NCI-H1694 treated with DMSO at 0.1 percent for 48 hours (cell line): Measurements from ENCODE around the gene GABARAP.

Experiments
- DNase-seq: peaks from one replicate; lab custom pipeline; 2025; lab: John Stamatoyannopoulos, UW

GABARAP gene

DNA sequence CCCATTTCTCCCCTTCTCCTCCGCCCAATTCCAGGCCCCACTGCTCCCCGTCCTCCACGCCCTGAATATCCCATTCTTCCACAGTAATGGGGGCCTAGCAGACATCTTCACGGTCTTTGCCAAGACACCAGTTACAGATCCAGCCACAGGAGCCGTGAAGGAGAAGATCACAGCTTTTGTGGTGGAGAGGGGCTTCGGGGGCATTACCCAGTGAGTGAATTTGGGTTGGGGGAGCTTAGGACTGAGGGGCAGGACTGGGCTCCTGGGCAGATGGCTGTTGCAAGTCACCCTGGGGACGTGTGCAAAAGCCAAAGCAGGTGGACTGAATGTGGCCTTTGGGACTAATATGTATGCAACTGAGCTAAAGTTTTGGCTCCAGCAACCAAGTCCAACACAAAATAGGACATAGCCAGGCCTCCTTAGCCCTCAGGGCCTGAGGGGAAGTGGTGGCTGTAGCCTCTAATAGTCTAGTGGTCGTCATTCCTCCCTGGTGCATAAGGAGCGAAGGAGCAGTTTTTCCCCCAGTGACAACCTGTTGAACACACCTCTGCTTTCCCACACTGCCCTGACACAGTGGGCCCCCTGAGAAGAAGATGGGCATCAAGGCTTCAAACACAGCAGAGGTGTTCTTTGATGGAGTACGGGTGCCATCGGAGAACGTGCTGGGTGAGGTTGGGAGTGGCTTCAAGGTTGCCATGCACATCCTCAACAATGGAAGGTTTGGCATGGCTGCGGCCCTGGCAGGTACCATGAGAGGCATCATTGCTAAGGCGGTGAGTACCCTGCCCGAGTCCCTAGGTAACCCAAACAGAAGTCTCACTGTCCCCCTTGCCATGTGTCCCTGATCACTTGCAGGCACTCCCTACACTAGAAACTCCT, 19.9 kb downstream of the GABARAP start:
- DNase-seq = no peak

DNA sequence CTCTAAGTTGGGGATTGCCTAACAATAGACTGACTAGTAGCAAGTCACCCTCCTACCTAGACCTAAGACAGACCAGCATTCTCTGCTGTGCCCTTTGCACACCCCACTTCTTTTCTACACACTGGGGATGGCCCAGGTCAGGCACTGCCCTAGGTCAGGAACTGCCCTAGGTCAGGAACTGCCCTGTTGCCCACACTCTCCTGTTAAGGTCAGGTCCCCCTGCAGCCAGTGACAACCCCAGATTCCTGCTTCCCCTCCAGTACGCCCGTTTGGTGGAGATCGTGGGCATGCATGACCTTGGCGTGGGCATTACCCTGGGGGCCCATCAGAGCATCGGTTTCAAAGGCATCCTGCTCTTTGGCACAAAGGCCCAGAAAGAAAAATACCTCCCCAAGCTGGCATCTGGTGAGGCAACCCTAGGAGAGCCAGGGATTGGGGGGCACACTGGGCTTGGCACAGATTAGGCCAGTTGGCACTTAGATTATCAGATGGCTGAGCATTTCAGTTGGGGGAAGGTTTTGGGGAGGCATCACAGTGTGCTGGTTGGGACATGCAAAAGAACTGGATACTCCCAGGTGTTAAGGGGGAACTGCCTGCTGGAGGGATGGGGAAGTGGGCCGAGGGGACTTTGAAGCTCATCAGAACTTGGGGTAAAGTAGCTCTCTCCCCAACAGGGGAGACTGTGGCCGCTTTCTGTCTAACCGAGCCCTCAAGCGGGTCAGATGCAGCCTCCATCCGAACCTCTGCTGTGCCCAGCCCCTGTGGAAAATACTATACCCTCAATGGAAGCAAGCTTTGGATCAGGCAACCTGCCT, 20.8 kb downstream of the GABARAP start:
- DNase-seq = no peak

DNA sequence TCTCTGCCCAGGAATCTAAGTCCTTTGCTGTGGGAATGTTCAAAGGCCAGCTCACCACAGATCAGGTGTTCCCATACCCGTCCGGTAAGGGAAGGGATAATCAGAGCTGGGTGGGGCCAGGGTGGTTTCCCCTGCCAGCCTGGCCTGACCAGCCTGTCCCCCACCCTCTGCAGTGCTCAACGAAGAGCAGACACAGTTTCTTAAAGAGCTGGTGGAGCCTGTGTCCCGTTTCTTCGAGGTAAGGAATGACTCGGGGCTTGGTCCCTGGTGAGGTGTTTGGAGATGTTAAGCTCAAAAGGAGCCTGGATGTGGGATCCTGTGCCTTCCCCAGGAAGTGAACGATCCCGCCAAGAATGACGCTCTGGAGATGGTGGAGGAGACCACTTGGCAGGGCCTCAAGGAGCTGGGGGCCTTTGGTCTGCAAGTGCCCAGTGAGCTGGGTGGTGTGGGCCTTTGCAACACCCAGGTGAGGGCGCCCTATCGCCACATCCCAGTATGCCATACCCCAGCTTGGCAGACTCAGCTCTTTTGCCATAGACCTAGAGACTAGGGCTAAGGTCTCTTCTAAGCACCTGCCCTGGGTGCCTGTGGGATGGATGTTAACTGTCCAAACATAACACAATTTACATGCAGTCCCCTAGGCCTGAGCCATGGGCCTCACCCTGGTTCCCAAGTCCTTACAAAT, 21.5 kb downstream of the GABARAP start:
- peak; percentile 32 for DNase-seq

DNA sequence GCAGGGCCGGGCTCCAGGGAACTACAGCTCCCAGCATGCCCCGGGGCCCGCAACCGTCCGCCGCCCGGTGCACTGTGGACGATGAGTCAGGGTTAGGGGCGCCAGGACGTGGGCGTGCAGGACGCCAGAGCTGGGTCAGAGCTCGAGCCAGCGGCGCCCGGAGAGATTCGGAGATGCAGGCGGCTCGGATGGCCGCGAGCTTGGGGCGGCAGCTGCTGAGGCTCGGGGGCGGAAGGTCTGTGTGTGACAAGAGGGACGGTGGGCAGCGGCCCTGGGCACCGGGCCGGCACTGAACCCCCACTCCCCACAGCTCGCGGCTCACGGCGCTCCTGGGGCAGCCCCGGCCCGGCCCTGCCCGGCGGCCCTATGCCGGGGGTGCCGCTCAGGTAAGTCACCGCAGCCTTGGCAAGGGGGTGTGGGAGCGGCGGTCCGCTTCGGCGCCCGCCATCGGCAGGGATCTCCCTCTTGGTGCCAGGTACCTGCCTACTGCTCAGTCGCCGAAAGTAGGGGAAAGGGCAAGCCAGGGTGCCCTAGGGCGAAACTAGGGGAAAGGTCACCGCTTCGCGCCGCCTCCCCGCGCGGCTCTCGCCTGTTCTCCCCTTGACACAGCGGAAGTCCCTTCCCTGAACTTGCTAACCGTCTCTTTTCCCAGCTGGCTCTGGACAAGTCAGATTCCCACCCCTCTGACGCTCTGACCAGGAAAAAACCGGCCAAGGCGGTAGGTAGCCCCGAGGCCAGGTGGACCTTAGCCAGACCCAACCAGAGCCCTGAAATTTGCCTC, 22.2 kb downstream of the GABARAP start, which contains the start of the genes ACADVL and DLG4:
Gene ACADVL (plus strand): TSS at position 127 of the 781 bp plus-strand sequence. CDS start 47 bp downstream, at position 174.
Gene DLG4 (minus strand): TSS at position 25 of the 781 bp plus-strand sequence.
- peak; percentile 59 for DNase-seq

DNA sequence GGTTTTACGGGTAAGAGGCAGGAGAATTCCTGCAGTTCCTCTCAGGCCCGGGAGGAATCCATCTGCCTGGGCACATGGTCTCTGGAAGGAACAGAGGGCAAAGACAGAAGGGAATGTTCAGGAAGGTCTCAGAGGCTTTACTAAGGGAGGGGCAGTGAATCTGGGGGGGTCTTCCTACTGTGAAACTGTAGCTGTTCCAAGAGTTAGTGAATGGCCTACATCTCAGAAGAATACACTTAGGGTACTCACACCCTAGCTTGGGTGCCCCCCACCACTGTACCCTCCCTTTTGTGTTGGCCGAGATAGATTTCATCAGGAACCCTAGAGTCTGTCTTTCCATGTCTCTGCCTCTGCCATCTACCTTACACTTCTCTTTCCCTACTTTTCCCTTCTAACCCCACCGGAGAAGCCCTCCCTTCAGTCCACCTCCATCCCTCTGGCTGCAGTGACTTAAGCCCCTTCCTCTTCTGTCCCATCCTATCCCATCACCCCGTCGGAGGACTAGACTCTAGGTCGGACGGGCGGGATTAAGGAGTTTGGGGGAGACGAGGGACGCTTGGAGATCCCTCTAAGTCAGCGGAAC, 22.9 kb downstream of the GABARAP start:
- no peak for DNase-seq

DNA sequence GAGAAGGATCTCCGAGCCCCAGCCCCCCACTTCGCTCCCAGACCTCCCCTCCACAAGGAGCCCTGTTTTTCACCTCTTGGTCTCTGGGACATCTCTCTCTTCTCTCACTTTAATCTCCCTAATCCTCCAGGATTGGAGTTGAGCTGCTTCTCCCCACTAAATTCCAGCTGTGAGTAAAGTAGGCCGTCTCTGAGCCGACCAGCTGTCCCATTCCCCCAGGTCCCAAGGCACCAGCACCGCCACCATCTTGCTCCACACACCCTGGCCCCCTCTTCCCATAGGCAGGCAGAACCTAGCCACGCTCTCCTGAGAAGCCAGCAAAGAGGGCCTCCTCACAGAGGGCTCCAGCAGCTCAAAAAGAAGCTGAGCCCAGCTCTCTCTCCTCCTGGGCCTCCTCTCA, 23.5 kb downstream of the GABARAP start:
- no peak for DNase-seq

DNA sequence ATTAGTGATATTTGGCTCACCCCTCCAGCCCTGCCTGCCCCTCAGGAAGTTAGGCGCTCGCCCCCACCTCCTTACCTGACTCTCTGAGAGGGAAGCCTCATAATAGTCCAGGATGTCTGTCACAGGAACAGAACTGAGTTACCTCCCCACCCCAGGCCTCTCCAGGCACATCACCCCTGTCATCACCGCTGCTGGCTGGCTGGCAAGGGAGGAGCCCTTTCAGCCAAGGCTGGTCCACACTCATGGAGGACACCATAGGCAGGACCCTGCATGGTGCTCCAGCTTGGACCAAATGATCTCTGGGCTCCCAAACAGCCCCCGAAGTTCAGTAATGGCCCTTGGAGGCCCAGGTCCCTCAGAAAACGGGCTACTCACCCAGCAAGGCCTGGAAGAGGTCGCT, 24.1 kb downstream of the GABARAP start:
- no peak for DNase-seq

DNA sequence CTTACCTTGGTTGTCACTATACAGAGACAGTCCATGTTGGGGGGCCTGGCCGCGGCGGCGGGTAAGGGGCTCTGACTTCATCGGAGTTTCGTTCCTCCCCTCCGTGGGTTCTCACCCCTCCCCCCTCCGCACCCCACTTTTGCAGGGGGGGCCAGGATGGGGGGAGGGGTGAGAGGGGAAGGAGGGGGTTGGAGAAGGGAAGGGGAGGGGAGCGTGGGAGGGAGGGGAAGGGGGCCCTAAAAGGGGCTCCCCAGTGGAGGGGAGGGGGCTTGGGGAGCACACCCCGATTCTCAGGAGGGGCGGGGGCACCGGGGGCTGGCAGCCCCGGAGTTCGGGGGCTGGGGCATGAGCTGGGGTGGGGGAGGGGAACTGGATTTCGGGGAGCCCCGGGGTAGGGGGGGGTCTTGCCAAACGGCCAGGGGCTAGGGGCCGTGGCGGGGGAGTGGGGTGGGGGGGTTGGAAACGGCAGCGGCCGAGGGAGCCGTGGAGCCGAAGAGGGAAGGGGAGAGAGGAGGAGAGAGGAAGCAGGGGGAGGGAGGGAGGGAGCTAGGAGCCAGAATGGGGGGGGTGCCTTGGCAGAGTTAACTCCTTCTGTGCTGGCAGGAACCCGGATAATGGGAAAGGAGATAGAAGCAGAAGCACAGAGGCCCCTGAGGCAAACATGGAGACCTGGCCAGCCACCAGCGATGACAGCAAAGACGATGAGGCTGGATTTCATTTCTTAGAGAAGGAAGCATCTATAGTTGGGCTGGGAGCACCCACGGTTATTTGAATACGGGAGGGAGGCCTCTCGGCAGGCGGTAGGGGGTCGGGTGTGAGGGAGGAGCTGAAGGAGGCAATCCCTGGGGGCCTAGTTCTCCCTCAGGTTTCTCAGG, 24.9 kb downstream of the GABARAP start:
- peak; percentile 19 for DNase-seq

DNA sequence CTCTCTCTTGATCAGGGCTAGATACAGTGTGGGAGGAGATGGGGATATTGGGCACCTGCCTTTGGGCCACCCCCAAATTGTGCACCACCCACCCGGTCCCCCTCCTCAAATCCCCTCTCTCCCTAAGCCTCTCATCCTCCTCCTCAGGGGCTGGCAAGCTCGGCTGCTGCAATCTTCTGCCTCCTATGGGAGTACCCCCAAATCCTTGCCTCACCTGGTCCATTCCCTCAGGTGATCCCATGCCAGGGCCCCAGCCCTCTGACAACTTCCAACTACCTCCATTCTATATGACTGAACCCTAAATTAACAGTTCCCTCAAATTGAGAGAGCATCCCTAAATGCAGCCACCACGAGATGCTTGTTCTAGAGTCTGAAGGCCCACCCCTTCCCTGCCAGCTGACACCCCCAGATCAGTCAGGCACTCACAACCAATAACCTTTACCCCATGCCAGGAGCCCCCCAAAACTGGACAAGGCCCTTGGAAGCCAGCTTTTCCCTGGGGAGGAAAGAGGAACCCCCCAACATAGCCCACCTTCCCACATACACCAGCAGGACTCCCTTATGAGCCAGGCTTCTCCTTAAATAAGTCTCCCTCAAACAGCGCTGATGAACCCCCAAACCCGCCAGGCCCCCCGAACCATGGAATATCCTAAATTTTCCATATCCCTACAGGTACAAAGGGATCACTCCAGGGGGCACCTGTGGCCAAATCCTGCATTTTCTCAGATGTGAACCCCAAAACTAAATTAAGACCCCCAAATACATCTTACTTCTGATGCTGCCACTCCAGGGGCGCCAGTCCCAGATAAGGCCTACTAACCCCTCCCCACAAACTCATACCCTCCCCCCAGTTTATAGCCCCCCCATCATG, 25.8 kb downstream of the GABARAP start:
- no peak for DNase-seq

DNA sequence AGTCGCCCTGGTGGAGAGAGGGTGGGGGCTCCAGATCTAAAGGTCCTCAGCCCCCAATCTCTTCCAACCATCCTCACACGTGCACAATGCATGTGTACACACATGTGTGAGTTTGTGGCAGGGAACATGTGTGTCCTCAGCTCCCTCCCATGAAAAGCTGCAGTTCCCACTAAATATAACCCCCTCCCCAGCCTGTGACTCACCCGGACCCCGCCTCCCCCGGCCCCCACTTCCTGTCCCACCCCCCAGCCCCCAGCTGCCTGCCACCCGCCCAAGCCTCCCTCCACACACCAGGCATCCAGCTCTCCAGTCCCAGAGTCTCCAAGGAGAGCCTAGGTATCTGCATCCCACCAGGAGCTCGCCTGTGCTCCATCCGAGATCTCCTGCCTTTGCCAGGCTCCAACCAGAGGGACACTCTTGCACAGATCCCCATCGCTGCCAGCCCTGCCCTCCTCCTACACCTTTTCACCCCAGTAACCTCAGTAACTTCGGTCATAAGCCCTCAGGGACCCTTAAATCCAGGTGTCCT, 26.5 kb downstream of the GABARAP start:
- no peak for DNase-seq

DNA sequence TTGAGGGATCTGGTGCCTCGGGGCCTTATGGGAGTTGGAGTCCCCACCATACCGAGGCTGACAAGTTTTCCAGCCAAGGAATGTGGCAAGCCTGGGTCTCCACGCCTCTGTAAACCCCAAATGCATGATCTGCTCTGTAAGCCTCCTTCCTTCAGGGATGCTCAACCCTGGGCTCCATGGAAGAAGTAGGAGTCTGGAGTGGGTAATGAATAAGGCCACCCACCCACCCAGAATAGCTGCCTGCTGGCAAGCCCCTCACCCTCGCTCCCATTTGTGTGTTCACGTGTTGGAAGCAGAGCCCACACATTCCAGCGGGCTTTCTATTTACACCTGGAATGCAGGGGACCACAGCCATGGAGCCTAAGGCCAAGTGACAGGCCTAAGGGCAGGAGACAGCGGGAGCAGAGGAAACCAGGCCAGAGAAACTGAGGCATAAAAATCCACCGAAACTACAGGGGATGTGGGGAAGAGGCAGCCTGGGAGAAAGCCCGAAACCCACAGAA, 27.1 kb downstream of the GABARAP start:
- DNase-seq = no peak

DNA sequence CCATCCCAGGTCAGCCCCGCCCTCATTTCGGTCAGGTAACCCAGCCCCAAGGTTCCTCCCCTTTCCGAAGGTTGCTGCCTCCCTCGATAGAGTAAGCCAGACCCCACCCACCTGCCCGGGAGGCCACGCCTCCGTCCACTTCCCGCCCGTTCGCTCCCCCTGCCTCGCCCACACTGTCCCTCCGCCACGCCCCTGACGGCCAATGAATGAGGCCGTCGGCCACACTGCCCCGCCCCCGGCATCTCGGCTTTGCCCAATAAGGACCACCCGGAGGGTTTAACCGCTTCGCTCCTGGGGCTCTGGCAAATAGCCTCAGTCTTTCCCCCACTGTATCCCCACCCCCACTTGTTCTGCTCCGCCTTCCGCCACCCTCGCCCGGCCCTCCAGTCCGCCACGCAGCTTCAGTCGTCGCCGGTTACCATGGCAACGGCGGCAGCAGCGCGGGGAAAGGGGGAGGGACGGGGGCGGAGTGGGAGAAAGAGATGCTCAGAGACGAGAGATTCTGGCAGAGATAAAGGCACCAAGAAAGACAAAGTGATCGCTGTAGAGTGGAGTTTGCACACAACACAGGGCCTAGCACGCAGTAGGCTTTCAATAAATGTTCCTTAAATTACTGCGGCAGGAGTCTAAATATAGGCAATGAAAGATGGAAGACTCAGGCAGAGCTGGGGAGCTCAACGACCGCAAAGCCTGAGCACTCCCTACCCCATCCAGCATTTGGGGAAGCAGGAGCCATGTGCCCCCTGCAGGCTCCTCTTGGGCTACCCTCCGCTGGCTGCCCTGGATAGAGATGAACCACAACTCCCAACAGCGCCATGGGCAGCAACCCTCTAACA, 27.7 kb downstream of the GABARAP start:
- DNase-seq = peak; percentile 98

DNA sequence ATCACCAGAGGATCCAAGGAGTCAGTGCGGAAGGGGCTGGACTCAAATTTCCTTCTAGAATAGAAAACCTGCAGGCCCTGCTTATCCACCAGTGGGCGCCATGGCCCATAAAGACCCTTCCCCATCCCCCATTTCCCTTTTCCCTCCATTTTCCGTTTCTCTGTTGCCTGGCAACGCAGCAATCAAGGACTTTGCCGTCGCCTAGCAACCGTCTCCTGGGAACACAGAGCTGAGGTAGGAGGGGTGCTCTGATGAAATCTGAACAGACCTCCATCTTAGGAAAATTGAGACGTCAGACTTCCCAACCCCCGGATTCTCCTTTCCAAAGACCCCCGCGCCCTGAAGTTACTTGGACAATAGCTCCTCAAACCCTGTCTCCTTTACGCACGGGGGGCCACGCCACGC, 28.4 kb downstream of the GABARAP start:
- peak; percentile 96 for DNase-seq

DNA sequence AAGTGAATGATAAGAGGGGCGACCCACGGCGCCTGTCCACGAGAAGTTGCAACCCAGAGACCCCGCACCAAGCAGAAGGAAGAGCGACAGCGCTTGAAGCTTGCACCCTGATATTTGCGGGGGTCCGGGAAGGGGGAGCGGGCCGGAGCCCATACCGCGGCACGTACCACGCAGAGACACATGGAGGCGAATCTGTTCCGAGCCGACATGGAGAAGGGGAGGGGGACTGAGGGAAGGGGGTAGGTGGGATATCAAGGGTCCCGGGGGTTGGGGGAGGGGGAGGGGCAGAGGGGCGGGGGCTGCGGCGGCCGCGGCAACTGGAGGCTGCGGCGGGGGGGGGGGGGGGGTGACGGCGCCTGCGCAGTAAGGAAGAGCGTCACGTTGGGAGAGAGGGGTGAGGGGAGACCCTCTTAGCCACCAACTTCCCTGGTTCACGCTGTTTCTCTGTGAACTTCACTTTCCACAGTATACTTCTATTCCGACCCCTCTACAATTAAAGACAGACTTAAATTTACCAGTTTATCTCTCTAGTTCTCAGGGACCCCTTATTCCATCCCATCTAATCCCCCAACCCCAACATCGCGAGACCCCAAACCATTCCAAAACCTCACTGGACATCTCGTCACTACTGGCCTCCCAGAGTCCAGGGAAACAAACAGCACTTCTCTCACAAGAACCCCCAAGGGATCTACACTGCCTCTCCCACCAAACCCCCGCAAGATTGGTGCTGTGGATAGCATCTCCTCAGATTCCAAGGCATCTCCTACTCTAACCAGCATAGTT, 30.6 kb downstream of the GABARAP start:
- no peak for DNase-seq

DNA sequence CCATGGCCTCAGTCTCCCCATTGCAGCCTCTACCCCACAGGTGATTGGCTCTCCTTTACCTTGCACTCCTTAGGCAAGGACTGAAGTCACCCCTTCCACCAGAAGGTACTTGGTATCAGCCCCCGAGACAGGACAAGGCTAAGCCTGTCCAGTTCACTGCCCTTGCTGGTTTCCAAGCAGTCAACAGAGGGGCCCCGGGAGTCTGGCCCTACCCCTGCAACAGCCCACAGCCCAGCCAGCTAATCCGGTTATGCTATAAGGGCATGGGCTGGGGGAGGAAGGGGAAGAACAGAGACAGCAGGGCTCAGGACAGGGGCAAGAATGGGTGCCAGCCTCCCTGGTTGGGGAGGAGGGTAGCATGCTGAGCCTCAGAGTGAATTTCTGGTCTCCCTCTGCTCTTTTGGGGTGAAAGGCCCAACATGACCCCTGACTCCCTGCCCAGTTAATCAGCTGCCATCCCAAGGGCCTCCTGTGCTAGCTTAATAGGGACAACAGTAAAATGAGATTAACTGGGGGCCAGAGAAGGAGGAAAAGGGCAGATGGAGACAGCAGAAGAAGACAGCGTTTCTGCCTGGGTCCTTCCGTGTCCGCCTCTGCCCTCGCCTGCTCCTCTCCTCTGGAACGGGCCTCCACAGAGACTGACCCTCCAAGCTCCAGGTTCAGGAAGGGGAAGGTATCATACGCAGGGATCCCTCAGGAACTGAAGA, 33.3 kb downstream of the GABARAP start:
- no peak for DNase-seq

DNA sequence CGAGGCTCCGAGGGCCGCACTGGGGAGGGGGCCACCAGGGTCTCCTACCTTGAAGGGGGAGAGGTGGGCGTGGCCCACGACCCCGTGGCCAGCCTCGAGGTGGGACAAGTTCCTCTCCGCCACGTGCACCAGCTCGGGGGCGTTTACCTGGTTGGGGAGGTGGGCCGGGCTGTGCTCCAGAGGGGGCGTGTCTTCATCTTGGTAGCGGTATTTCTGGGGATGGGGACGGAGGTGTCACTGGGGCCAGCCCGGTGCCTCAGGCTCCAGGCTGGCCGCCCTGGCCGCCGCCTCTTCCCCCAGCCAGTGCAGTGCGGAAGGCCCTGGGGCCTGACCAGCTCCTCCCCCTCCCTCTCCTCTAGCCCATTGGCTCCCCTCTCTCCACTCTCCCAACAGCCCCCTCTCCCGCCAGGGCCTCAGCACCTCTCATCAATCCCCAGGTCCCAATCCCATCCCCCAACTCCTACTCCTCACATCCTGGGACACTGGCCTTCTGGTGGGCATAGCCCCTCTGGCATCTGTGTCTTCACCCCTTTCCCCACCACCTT, 34.1 kb downstream of the GABARAP start:
- no peak for DNase-seq
